Measurements from ENCODE around the gene IL36B. TPM values are rescaled to one million over a fixed set of nuclear protein-coding genes. Genes with fewer than 3 reads are reported as not detected.

Gene IL36B
- total RNA-seq, 1 donor from 2014 or later: not detected

GRCh38 chr2:113069676-113070605 is 17.3 kb upstream of the IL36B start:
- intact Hi-C loops (cut with micrococcal nuclease): no loop called here
- Mint-ChIP-seq H3K4me3 (no peak overlapping the region), H3K27ac (no peak overlapping the region), H3K27me3 (peaks cover 16% of the 10 kb centered on the region), H3K9me3 (peaks cover 6% of the 10 kb centered on the region), H3K4me1 (peaks cover 1% of the 10 kb centered on the region), H3K36me3 (ENCODE audit: low read depth) (no peaks in the 10 kb centered on the region)
- no peak for DNase-seq

GRCh38 chr2:113068706-113069485 is 16.2 kb upstream of the IL36B start:
- Mint-ChIP-seq H3K4me3 (no peak overlapping the region), H3K36me3 (ENCODE audit: low read depth) (no peaks in the 10 kb centered on the region), H3K4me1 (no peaks in the 10 kb centered on the region), H3K27ac (no peak overlapping the region), H3K9me3 (peaks cover 6% of the 10 kb centered on the region), H3K27me3 (peaks cover 17% of the 10 kb centered on the region)
- intact Hi-C loops (cut with micrococcal nuclease): no loop called here
- DNase-seq: no peak

- H3K27me3 Mint-ChIP-seq: peaks cover 20% of the 10 kb centered on the region
- H3K9me3 Mint-ChIP-seq: peaks cover 6% of the 10 kb centered on the region
- DNase-seq: no peak
- no peak overlapping the region for H3K4me3 Mint-ChIP-seq
- no peak overlapping the region for H3K27ac Mint-ChIP-seq
- no peaks in the 10 kb centered on the region for H3K4me1 Mint-ChIP-seq
- no peaks in the 10 kb centered on the region for H3K36me3 Mint-ChIP-seq (ENCODE audit: low read depth)
- intact Hi-C loops (cut with micrococcal nuclease): no loop called here
These were observed 15.6 kb upstream of the IL36B start for GRCh38 chr2:113068249-113068648.

GRCh38 chr2:113067681-113068080 is 15.0 kb upstream of the IL36B start, which contains the start of gene IL1F10:
TSS of gene IL1F10 (plus strand) at chr2:113067970. CDS start at chr2:113072739, 4,769 bp downstream.
- no peaks in the 10 kb centered on the region for H3K36me3 Mint-ChIP-seq (ENCODE audit: low read depth)
- DNase-seq: no peak
- H3K4me1 Mint-ChIP-seq: no peaks in the 10 kb centered on the region

GRCh38 chr2:113064898-113065297 is 12.2 kb upstream of the IL36B start:
- Mint-ChIP-seq H3K4me1 (no peaks in the 10 kb centered on the region), H3K27me3 (peaks cover 20% of the 10 kb centered on the region), H3K27ac (no peak overlapping the region), H3K9me3 (peaks cover 6% of the 10 kb centered on the region), H3K36me3 (ENCODE audit: low read depth) (no peaks in the 10 kb centered on the region), H3K4me3 (no peak overlapping the region)
- DNase-seq: no peak
- intact Hi-C loops (cut with micrococcal nuclease): no loop called here

More at GRCh38 chr2:113067681-113068080, 15.0 kb upstream of the IL36B start, which contains the start of gene IL1F10:
- Mint-ChIP-seq H3K27me3 (peaks cover 18% of the 10 kb centered on the region), H3K27ac (no peak within 1 kb of the TSS), H3K9me3 (peaks cover 6% of the 10 kb centered on the region), H3K4me3 (no peak within 1 kb of the TSS)
- intact Hi-C loops (cut with micrococcal nuclease): no loop called here

- Mint-ChIP-seq H3K27me3 (peaks cover 15% of the 10 kb centered on the region), H3K27ac (no peak overlapping the region), H3K9me3 (peaks cover 6% of the 10 kb centered on the region), H3K4me1 (no peaks in the 10 kb centered on the region), H3K36me3 (ENCODE audit: low read depth) (no peaks in the 10 kb centered on the region), H3K4me3 (no peak overlapping the region)
- no peak for DNase-seq
- intact Hi-C loops (cut with micrococcal nuclease): no loop called here
These were observed 11.6 kb upstream of the IL36B start for GRCh38 chr2:113064281-113064680.

- Mint-ChIP-seq H3K27me3 (peaks cover 8% of the 10 kb centered on the region), H3K4me1 (no peaks in the 10 kb centered on the region), H3K9me3 (peaks cover 6% of the 10 kb centered on the region), H3K36me3 (ENCODE audit: low read depth) (no peaks in the 10 kb centered on the region), H3K27ac (no peak overlapping the region), H3K4me3 (no peak overlapping the region)
- no peak for DNase-seq
- intact Hi-C loops (cut with micrococcal nuclease): no loop called here
These were observed 9.5 kb upstream of the IL36B start for GRCh38 chr2:113061896-113062770.

GRCh38 chr2:113061241-113061640 is 8.6 kb upstream of the IL36B start:
- Mint-ChIP-seq H3K4me1 (no peaks in the 10 kb centered on the region), H3K4me3 (no peak overlapping the region), H3K27ac (no peak overlapping the region), H3K27me3 (peaks cover 6% of the 10 kb centered on the region), H3K9me3 (peaks cover 4% of the 10 kb centered on the region), H3K36me3 (ENCODE audit: low read depth) (no peaks in the 10 kb centered on the region)
- intact Hi-C loops (cut with micrococcal nuclease): no loop called here
- DNase-seq: no peak

- Mint-ChIP-seq H3K4me3 (no peak overlapping the region), H3K4me1 (no peaks in the 10 kb centered on the region), H3K9me3 (peaks cover 8% of the 10 kb centered on the region), H3K27ac (no peak overlapping the region), H3K36me3 (ENCODE audit: low read depth) (no peaks in the 10 kb centered on the region), H3K27me3 (peaks cover 6% of the 10 kb centered on the region)
- intact Hi-C loops (cut with micrococcal nuclease): no loop called here
- DNase-seq: no peak
These were observed 8.1 kb upstream of the IL36B start for GRCh38 chr2:113060796-113061195.

GRCh38 chr2:113060396-113060795 is 7.7 kb upstream of the IL36B start:
- peaks cover 12% of the 10 kb centered on the region for H3K9me3 Mint-ChIP-seq
- H3K4me1 Mint-ChIP-seq: no peaks in the 10 kb centered on the region
- no peak overlapping the region for H3K27ac Mint-ChIP-seq
- intact Hi-C loops (cut with micrococcal nuclease): no loop called here
- H3K36me3 Mint-ChIP-seq (ENCODE audit: low read depth): no peaks in the 10 kb centered on the region
- DNase-seq: no peak
- no peak overlapping the region for H3K4me3 Mint-ChIP-seq
- peaks cover 6% of the 10 kb centered on the region for H3K27me3 Mint-ChIP-seq

GRCh38 chr2:113058998-113059960 is 6.6 kb upstream of the IL36B start, which contains the start of gene IL36RN:
TSS of gene IL36RN (plus strand) at chr2:113059198. CDS start at chr2:113059439, 241 bp downstream.
- DNase-seq: no peak
- intact Hi-C loops (cut with micrococcal nuclease): no loop called here
- peaks cover 21% of the 10 kb centered on the region for H3K9me3 Mint-ChIP-seq
- no peak within 1 kb of the TSS for H3K4me3 Mint-ChIP-seq
- peaks cover 6% of the 10 kb centered on the region for H3K27me3 Mint-ChIP-seq
- H3K4me1 Mint-ChIP-seq: no peaks in the 10 kb centered on the region
- H3K27ac Mint-ChIP-seq: no peak within 1 kb of the TSS
- no peaks in the 10 kb centered on the region for H3K36me3 Mint-ChIP-seq (ENCODE audit: low read depth)

- Mint-ChIP-seq H3K36me3 (ENCODE audit: low read depth) (no peaks in the 10 kb centered on the region), H3K9me3 (peaks cover 28% of the 10 kb centered on the region), H3K27me3 (peaks cover 2% of the 10 kb centered on the region), H3K27ac (no peak overlapping the region), H3K4me3 (no peak overlapping the region), H3K4me1 (peaks cover 2% of the 10 kb centered on the region)
- no peak for DNase-seq
- intact Hi-C loops (cut with micrococcal nuclease): no loop called here
These were observed 5.8 kb upstream of the IL36B start for GRCh38 chr2:113058411-113058994.

All from activated CD4-positive, alpha-beta T cell treated with anti-CD3 and anti-CD28 coated beads, Interleukin-2, amount 10 ng/mL, durations not matched to agents 24 days and 14 days (primary cell).